K562 treated with DMSO at 1 percent for 12 hours (cell line): ENCODE results near the gene CDK4. TPM values are rescaled to one million over a fixed set of nuclear protein-coding genes. Genes with fewer than 3 reads are reported as not detected.

Source experiments
- total RNA-seq: library from RNA; unstranded; fragments of 300-600 nt; gene quantifications from 2 replicates; pipeline ENCODE4 v1.2.3, GENCODE V29; 2022; ENCODE audit not compliant: insufficient read depth

CDK4 gene
- total RNA-seq = 148 and 190 TPM in 2 replicates

GRCh38 chr12:57751788-57752667 is at the start of gene CDK4:
Gene CDK4 (minus strand): TSS chr12:57752310. CDS start chr12:57751717, 593 bp downstream.

GRCh38 chr12:57782608-57783465 is 30.7 kb upstream of the CDK4 start, which contains the start of gene TSFM:
Gene TSFM (plus strand): TSS chr12:57782787. CDS start chr12:57782802, 15 bp downstream.

GRCh38 chr12:57772429-57773322 is 20.6 kb upstream of the CDK4 start, which contains the start of gene EEF1AKMT3:
Gene EEF1AKMT3 (plus strand): TSS chr12:57772614. CDS start chr12:57772725, 111 bp downstream.

GRCh38 chr12:57771873-57772428 is 19.8 kb upstream of the CDK4 start, which contains the start of gene METTL1:
Gene METTL1 (minus strand): TSS chr12:57772105. CDS start chr12:57772083, 22 bp downstream.

GRCh38 chr12:57766464-57767304 is 14.6 kb upstream of the CDK4 start, which contains the start of gene CYP27B1:
Gene CYP27B1 (minus strand): TSS chr12:57767078. CDS start chr12:57767041, 37 bp downstream.

GRCh38 chr12:57754411-57755193 is 2.5 kb upstream of the CDK4 start, which contains the start of gene MARCHF9:
Gene MARCHF9 (plus strand): TSS chr12:57755103. CDS start chr12:57755529, 426 bp downstream.

GRCh38 chr12:57744777-57745484 is 7.2 kb downstream of the CDK4 start, which contains the start of gene TSPAN31:
Gene TSPAN31 (plus strand): TSS chr12:57745039. CDS start chr12:57745155, 116 bp downstream.

GRCh38 chr12:57738661-57739237 is 13.4 kb downstream of the CDK4 start, which contains the start of gene AGAP2:
Gene AGAP2 (minus strand): TSS chr12:57738742. CDS start chr12:57738246, 496 bp downstream.

Other genes with a start within 250 kb of the CDK4 start
- gene DDIT3, start 231.8 kb downstream of the CDK4 start, total RNA-seq = 211 and 237 TPM in 2 replicates
- gene MBD6, start 229.5 kb downstream of the CDK4 start, total RNA-seq = 9.5 and 30.4 TPM in 2 replicates
- 159 and 198 TPM in 2 replicates for gene DCTN2, start 205.1 kb downstream of the CDK4 start, total RNA-seq
- gene KIF5A, start 202.3 kb downstream of the CDK4 start, total RNA-seq = 2.2 and 13.9 TPM in 2 replicates
- 14.9 and 38.4 TPM in 2 replicates for gene PIP4K2C, start 161.1 kb downstream of the CDK4 start, total RNA-seq
- not detected in 2 replicates for gene DTX3, start 147.5 kb downstream of the CDK4 start, total RNA-seq
- gene ARHGEF25, start 140.9 kb downstream of the CDK4 start, total RNA-seq = 8.4 and 14.2 TPM in 2 replicates
- gene B4GALNT1, start 119.1 kb downstream of the CDK4 start, total RNA-seq = 19.6 and 67.1 TPM in 2 replicates
- gene OS9, start 58.2 kb downstream of the CDK4 start, total RNA-seq = 231 and 291 TPM in 2 replicates
- gene AGAP2, start 13.6 kb downstream of the CDK4 start, total RNA-seq = 0.82 TPM in 1 of 2 replicates, not detected in the other
- gene TSPAN31, start 7.3 kb downstream of the CDK4 start, total RNA-seq = 8.0 and 16.3 TPM in 2 replicates
- gene MARCHF9, start 2.8 kb upstream of the CDK4 start, total RNA-seq = 10.6 and 12.2 TPM in 2 replicates
- gene CYP27B1, start 14.8 kb upstream of the CDK4 start, total RNA-seq = 0.65 and 0.74 TPM in 2 replicates
- gene METTL1, start 19.8 kb upstream of the CDK4 start, total RNA-seq = 6.5 and 9.4 TPM in 2 replicates
- gene EEF1AKMT3, start 20.3 kb upstream of the CDK4 start, total RNA-seq = 2.5 and 5.1 TPM in 2 replicates
- 25.0 and 36.0 TPM in 2 replicates for gene TSFM, start 30.5 kb upstream of the CDK4 start, total RNA-seq
- 1.6 TPM in 1 of 2 replicates, not detected in the other for gene AVIL, start 66.4 kb upstream of the CDK4 start, total RNA-seq
- 51.2 and 139 TPM in 2 replicates for gene CTDSP2, start 94.4 kb upstream of the CDK4 start, total RNA-seq
- gene ATP23, start 189.3 kb upstream of the CDK4 start, total RNA-seq = 12.3 and 13.7 TPM in 2 replicates